ENCODE data around the gene ARHGEF28.

GRCh38 chr5:73977146-73977545, 351.1 kb downstream of the ARHGEF28 start:
- no peak for TF ChIP-seq POLR2A (IDR thresholded peaks at IDR 0.05)
- TF ChIP-seq, protein P1, sequence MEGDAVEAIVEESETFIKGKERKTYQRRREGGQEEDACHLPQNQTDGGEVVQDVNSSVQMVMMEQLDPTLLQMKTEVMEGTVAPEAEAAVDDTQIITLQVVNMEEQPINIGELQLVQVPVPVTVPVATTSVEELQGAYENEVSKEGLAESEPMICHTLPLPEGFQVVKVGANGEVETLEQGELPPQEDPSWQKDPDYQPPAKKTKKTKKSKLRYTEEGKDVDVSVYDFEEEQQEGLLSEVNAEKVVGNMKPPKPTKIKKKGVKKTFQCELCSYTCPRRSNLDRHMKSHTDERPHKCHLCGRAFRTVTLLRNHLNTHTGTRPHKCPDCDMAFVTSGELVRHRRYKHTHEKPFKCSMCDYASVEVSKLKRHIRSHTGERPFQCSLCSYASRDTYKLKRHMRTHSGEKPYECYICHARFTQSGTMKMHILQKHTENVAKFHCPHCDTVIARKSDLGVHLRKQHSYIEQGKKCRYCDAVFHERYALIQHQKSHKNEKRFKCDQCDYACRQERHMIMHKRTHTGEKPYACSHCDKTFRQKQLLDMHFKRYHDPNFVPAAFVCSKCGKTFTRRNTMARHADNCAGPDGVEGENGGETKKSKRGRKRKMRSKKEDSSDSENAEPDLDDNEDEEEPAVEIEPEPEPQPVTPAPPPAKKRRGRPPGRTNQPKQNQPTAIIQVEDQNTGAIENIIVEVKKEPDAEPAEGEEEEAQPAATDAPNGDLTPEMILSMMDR (IDR thresholded peaks at IDR 0.05): no peak

Measured in right lobe of liver (tissue), 4 donors.